OCI-M1 (cell line): ENCODE results near the gene CCDC197.

ENCODE experiments used
- DNase-seq: peaks from one replicate; lab custom pipeline; 2025; lab: John Stamatoyannopoulos, UW

CCDC197 gene

DNA sequence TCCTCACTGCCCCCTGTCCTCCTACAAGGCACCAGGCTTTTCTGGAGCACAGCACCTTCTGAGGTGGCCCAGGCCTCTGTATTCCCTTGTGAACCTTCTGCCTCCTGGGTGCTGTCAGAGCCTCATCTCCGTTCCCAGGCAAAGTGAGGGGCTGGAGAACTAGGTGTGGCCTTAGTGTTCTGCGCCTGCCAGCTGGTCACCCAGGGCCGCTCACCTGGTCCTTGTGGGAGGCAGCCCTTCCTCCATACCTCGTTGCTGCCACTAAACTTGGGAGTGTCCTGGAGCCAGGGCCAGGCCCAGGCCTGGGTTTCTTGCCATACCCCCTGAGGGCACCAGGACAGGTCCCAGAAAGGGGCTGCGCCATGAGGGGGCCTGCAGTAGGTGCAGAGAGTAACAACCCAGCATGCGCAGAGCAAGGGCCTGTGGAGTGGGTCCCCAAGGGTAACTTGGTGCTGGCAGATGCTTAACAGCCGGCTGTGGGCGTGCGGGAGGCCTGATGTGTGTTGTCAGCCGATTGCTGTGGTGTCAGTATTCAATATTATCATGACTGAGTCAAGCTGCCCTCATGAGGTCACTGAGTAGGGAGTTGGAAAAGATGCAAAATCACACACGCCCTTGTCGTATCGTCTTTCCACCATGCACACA, 46.1 kb downstream of the CCDC197 start:
- DNase-seq: no peak

DNA sequence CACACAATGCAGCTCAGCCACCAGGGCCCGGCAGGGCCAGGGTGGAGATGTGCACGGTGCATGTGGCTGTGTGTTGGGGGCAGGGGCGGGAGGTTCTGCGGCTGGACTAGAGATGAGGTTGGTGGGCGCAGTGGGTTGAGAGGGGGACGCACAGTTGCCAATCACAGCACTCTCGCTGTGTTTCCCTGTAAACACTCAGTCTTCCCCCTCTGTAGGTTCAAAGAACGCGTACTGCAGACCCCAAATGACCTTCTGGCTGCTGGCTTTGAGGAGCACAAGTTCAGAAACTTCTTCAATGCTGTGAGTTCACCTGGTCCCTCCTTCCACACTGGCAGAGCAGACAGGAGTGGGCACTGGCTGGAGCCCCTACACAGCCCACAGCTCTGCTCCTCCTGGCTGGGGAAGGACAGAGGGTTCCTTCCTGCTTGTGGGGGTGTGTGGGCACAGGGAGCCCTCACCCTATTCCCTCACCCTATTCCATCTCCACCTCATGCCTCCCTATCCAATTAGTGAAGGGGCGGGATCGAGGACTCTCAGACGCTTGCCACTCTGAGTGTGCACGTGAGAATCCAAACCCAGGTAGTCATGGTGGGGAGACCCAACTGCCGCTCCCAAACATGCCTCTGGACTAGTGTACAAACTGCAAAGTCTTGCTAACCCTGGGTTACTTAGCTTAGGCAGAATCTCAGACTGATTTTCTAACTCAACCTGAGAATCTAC, 46.8 kb downstream of the CCDC197 start:
- DNase-seq: no peak

DNA sequence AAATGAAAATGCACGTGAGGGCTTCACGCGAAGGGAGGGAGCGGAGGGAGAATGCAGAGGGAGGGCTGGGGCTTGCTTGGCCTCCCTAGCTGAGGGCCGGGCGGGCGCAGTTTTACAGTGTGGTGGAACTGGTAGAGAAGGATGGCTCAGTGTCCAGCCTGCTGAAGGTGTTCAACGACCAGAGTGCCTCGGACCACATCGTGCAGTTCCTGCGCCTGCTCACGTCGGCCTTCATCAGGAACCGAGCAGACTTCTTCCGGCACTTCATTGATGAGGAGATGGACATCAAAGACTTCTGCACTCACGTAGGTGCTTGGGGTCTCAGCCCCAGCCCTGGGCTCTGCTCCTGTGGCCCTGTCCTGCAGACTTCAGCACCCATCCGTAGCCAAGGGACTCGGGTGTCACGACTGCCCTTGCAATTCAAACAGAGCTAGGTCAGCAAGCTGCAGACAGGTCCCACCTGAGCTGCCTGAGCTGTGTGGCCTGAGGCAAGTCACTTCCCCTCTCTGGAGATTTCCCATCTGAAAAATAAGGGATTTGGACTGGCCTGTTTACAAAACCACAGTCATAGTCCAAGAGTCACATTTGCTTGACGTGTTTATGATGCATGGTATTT, 47.5 kb downstream of the CCDC197 start:
- DNase-seq: no peak

- no peak for DNase-seq
Measured at GRCh38 chr14:94045101-94045500, 48.0 kb downstream of the CCDC197 start.

DNA sequence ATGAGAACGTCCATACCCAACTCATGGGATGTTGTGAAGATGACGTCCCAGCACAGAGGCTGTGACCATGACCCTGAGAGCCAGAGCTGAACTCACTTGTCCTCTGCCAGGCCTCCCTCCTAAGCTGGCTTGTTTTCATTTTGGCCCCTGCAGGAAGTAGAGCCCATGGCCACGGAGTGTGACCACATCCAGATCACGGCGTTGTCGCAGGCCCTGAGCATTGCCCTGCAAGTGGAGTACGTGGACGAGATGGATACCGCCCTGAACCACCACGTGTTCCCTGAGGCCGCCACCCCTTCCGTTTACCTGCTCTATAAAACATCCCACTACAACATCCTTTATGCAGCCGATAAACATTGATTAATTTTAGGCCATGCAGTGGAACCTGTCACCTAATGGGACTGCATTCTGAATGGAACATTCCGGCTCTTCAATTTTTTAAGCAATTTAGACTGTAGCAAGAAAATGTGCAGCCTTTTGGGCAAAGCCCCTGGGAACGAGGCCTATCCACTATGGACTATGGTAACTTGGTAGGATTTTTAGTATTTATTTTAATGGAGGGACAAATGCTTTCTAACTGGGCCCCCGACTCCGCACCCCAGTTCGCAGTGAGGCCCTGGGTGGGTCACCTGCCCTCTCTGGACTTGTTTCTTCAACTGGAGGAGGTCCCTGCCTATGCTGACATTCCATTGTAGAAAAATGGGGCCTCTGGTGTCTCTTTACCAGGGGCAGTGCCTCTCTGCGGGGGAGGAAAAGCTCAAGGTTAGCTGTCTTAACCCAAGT, 48.7 kb downstream of the CCDC197 start:
- no peak for DNase-seq

DNA sequence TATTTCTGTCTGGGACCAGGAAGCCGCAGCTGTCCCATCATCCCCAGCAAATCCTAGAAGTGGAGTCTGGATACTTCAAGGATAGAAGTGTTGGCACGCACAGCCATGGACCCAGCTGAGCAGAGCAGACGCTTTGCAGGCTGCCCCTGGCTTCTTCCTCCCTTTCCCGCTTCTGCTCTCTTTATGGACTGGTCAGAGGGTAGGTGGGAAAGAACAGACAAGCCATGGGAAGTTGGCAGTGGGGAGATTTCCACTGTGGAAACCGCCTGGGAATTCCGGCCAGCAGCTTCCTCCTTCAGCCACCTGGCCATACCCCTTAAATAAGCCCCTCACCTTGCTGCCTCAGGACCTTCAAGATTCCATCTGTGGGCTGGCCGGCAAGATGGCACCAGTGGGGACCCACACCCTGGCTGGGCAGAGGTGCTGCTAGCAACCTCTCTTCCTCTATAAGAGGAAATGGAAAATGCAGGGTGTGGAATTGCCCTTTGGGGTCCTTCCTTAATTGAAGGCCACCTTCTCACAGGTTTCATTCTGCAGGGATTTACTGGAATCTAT, 49.7 kb downstream of the CCDC197 start:
- DNase-seq: no peak

DNA sequence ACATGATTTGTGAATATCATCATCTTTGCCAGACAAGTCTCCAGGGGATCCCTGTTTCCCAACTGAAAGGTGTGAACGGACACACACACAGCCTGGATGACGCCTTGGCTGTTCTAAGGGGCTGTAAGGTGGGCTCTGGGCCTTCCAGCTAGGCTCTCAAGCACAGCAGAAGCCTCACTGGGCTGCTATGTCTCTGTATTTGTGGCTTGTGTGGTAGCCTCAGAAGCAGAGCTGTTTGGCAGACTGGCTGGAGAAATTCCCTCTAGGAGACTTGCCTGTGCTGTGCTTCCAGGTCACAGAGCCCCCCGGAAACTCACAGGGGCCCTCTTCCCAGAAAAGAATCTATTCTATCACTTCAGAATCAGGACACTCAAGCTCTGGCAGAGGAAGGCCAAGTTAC, 50.5 kb downstream of the CCDC197 start:
- DNase-seq: no peak

GRCh38 chr14:94048691-94049624, 51.9 kb downstream of the CCDC197 start:
- DNase-seq: no peak

- no peak for DNase-seq
Measured at GRCh38 chr14:94049625-94050023, 52.5 kb downstream of the CCDC197 start.

DNA sequence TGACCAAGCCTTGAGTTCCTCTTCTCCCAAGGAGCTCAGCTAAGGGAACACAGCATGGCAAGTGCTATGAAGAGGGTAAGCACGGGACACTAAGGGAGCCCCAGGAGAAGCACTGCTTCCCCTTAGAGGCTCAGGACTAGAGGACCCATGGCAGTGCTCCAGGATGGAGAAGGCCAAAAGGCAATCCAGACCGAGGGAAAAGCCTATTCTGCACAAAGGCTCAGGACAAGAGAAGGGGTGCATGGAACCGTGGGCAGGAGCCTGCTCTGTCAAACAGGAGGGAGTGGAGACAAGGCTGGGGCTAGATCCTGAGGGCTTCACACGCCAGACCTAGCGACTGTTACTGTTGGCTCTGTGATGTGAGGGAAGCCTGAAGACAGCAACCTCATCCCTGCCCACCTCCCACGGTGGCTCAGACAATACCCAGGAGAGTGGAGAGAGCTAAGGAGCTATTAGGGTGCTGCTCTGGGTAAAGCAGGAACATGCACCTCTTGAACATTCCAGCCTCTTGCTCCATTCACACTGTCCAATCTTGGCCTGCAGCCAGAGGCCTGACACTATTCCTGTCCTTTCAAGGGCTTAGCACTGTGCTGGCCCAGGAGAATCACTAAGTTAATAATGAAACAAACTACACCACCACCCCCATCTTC, 53.3 kb downstream of the CCDC197 start:
- DNase-seq: no peak

- no peak for DNase-seq
Measured at GRCh38 chr14:94051115-94051514, 54.0 kb downstream of the CCDC197 start.

DNA sequence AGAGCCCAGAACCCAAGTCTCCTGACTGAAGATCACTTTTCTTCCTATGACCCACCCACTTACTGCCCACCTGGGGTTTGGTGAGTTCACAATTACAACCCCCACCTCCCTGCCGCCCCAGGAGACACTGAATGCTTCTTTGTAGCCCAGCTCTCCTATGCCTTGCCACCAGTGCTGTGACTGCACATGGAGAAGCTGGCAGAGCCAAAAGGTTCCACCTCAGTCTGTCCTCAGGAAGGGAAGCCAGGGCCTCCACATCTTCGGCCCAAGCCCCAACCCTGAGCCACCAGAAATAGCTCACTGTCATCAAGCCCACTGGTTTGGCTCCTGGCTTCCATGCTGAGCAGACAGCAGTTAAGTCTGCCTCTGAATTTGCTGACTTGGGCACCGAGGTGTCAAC, 54.7 kb downstream of the CCDC197 start:
- no peak for DNase-seq

DNA sequence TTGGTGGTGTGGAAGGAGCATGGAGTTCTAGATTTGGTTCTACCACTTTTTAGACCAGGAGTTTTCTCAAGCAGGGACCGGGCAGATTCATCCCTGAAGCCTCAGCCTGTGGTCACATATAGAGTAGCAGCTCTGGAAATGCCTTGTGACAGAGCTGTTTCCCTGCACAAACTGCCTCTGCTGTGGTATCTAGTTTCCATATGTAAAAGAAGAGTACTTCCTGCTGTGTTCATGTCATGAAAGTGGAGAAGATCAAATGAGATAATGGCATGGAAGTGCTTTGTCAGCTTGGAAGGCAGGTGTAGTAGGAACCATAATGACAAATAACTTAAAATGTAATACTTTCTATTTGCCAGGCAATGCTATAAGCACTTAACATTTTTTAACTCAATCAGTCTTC, 55.1 kb downstream of the CCDC197 start:
- no peak for DNase-seq

DNA sequence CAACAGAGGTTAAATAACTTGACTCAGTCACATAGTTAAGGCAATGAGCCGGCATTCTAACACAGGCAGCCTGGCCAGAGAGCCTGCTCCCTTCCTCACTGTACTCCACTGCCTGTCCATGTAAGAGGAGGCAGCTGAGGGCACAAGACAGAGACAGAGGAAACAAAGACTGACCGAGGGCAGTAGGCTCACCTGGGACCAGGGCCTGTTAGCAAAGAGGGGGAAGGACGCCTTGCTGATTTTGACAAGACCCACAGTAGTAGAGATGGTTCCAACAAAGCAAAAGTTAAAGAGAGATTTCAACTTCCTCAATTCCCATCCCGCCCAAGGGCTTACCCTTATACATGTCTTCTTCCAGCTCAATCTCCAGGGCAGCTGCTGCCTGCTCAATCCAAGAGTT, 55.6 kb downstream of the CCDC197 start:
- DNase-seq: no peak

DNA sequence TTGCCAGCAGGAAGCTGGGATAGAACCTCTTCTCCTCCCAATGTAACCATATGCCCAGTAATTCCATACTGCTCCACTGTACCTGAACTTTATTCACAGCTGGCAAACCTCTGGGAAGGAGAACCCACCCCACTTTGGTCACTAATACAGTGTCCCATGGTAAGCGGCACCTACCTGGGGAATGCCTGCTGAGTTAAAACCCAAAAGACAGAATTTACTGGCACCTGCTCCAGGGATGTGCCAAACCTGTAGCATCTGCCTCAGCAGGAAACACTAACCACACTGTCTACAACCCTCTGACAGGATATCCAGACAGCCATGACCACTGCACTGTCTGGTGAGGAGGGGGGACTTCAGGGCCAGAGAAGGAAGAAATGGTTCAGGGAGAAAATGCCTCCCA, 57.3 kb downstream of the CCDC197 start:
- no peak for DNase-seq

DNA sequence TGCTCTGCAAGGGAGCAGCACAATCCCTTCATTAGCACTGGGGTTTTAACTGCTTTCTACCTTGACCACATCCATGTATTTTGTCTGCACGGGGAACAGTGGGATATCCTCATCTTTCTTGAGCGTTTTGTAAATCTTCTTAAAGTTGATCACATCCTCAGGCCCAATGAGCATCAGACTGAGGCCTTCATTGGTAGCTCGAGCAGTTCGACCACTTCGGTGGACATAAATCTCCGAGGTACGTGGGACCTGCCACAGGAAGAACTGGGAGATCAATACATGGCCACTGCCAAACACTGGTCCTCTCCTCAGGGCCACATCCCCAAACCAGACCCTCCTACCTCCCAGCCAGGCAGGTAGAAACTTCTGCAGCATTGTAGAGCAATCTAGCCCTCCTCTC, 57.8 kb downstream of the CCDC197 start:
- no peak for DNase-seq

- peak; percentile 89 for DNase-seq
Measured at GRCh38 chr14:94056579-94057308, 59.6 kb downstream of the CCDC197 start.

- peak; percentile 10 for DNase-seq
Measured at GRCh38 chr14:94058128-94058673, 61.1 kb downstream of the CCDC197 start.
